Measurements from ENCODE around the gene P2RY2. TPM values are rescaled to one million over a fixed set of nuclear protein-coding genes. Genes with fewer than 3 reads are reported as not detected.
A peak's percentile ranks its signal among the peaks of the same experiment; 100 is the strongest.

Gene P2RY2
- total and polyA plus RNA-seq, 11 donors = 8.5 to 28.3 (median 14.7) TPM

GRCh38 chr11:73228268-73229134 is 10.4 kb downstream of the P2RY2 start:
- H3K4me1 ChIP-seq = peaks cover 0 to 46% (median 13%) of the 10 kb centered on the region in 12 donors
- DNase-seq = peak in 1 of 5 donors; percentile 6
- 67 to 84% (median 77%) methylated on average over 4 of the region's 4 CpGs for WGBS, 4 donors
- no peaks in the 10 kb centered on the region for H3K27me3 ChIP-seq
- TF ChIP-seq POLR2A (IDR thresholded peaks at IDR 0.05) (no peak), CTCF (IDR thresholded peaks at IDR 0.05) (no peak)
- peak overlapping the region in 1 of 12 donors; percentile 13 for H3K27ac ChIP-seq
- H3K4me3 ChIP-seq = no peak overlapping the region
- no peak for ATAC-seq
- H3K9me3 ChIP-seq = no peaks in the 10 kb centered on the region
- intact Hi-C loops (cut with DNase I) = no loop called here
- peaks cover 0 to 5% (median 0%) of the 10 kb centered on the region in 9 donors for H3K36me3 ChIP-seq

- ATAC-seq (peak in 3 of 4 donors; percentile 23 to 82 (median 55)), DNase-seq (peak in 3 of 5 donors; percentile 38 to 64 (median 52))
- no peaks in the 10 kb centered on the region for H3K9me3 ChIP-seq
- WGBS, 4 donors = 54 to 63% (median 55%) methylated on average over 11 of the region's 11 CpGs
- TF ChIP-seq POLR2A (IDR thresholded peaks at IDR 0.05) = no peak
- no peak for TF ChIP-seq CTCF (IDR thresholded peaks at IDR 0.05)
- H3K4me3 ChIP-seq = no peak overlapping the region
- peak overlapping the region in 8 of 12 donors; percentile 30 to 64 (median 48) for H3K27ac ChIP-seq
- intact Hi-C loops (cut with DNase I) = no loop called here
- peaks cover 0 to 52% (median 14%) of the 10 kb centered on the region in 12 donors for H3K4me1 ChIP-seq
- peaks cover 0 to 5% (median 0%) of the 10 kb centered on the region in 9 donors for H3K36me3 ChIP-seq
- no peaks in the 10 kb centered on the region for H3K27me3 ChIP-seq
Observed at GRCh38 chr11:73229321-73229895, 11.3 kb downstream of the P2RY2 start.

GRCh38 chr11:73229896-73230875 is 12.1 kb downstream of the P2RY2 start:
- no peaks in the 10 kb centered on the region for H3K27me3 ChIP-seq
- H3K4me1 ChIP-seq = peaks cover 0 to 54% (median 14%) of the 10 kb centered on the region in 12 donors
- peaks cover 0 to 11% (median 0%) of the 10 kb centered on the region in 9 donors for H3K36me3 ChIP-seq
- 67 to 79% (median 75%) methylated on average over 13 to 16 of the region's 16 CpGs for WGBS, 4 donors
- DNase-seq = peak in 2 of 5 donors; percentile 3 to 7
- peak overlapping the region in 7 of 12 donors; percentile 30 to 64 (median 54) for H3K27ac ChIP-seq
- TF ChIP-seq CTCF (IDR thresholded peaks at IDR 0.05) = no peak
- TF ChIP-seq POLR2A (IDR thresholded peaks at IDR 0.05) = no peak
- intact Hi-C loops (cut with DNase I) = no loop called here
- H3K4me3 ChIP-seq = no peak overlapping the region
- no peaks in the 10 kb centered on the region for H3K9me3 ChIP-seq
- ATAC-seq = no peak

Measured in heart left ventricle (tissue), 16 donors.